ENCODE results near the gene SEMA3C.

SEMA3C gene

GRCh38 chr7:80773787-80774508 lies 144.9 kb downstream of the SEMA3C start:
- DNase-seq = no peak

- no peak for DNase-seq
Observed at GRCh38 chr7:80772347-80772993, 146.4 kb downstream of the SEMA3C start.

GRCh38 chr7:80771523-80771922 lies 147.3 kb downstream of the SEMA3C start:
- no peak for DNase-seq

DNA sequence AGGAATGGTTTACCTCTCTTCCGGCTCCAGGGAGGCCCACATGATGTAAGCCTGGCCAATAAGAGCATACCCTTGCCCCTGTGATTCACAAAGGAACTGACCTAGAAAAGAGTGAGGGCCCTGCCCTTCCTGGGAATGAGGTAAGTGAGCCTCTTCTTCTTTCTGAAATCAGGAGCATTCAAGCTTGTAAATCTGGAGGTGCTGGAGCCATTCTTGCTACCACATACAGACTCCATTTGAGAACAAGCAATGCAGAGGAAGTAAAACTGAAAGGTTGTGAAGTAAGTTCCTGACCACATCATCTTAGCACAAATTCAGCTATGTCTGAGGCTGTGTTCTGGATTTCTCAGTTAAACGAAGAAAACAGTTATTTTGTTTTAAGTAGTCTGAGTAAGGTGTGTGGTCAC lies 148.2 kb downstream of the SEMA3C start:
- no peak for DNase-seq

- DNase-seq = no peak
Observed at GRCh38 chr7:80770061-80770460, 148.8 kb downstream of the SEMA3C start.

DNA sequence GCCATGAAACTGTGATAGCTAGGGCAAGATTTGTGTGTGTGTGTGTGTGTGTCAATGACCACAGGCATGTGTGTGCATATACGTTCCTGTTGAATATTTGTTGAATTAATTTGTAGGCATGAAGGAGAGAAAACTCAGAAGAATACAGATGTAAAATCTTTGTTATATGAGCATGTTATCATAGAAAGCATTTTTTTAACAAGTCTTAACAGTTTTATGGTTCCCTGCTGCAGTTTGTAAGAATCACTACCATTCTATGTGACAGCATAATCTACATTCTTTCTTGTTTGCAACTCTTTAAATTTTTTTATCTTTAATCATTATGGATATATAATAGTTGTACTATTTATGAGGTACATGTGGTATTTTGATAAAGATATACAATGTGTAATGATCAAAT lies 150.1 kb downstream of the SEMA3C start:
- DNase-seq = no peak

GRCh38 chr7:80767654-80768053 lies 151.2 kb downstream of the SEMA3C start:
- no peak for DNase-seq

DNA sequence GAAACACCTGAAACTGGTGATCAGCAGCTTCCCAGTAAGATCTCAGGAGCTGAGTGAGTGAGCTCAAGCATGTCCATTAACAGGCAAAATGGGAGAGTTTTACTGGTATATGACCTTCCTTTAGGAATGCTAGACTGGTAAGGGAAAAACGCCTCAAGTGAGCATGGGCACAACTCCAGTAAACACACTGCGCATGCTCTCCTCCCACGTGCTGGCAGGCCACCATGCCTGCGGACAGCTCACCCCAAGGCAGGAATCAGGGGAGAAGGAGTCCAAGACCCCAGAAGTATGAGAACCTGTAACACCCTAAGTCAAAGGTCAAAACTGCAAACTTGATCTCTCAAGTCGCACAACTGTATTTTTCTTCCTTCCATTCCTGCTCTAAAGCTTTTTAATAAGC lies 152.1 kb downstream of the SEMA3C start:
- DNase-seq = no peak

DNA sequence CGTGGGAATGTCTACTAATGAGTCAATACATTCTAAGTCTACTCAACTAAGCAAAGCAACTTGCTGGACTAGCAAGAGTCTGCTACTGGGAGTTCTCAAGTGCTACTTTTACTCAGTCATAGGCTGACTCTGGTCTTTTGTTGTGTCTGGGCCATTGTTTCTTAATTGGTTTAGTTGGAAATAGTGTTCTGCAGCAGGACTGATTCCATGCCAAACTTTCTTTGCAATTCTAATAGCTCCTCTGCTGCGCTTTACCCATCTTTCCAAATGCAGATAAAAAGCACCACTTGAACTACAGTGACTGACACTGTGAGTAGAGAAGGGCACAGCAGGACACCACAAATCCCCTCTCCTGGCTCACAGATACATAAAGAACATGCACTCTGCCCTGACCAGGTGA lies 154.7 kb downstream of the SEMA3C start:
- no peak for DNase-seq

GRCh38 chr7:80763704-80764103 lies 155.1 kb downstream of the SEMA3C start:
- no peak for DNase-seq

GRCh38 chr7:80763289-80763688 lies 155.6 kb downstream of the SEMA3C start:
- no peak for DNase-seq

- no peak for DNase-seq
Observed at GRCh38 chr7:80760292-80760691, 158.6 kb downstream of the SEMA3C start.

DNA sequence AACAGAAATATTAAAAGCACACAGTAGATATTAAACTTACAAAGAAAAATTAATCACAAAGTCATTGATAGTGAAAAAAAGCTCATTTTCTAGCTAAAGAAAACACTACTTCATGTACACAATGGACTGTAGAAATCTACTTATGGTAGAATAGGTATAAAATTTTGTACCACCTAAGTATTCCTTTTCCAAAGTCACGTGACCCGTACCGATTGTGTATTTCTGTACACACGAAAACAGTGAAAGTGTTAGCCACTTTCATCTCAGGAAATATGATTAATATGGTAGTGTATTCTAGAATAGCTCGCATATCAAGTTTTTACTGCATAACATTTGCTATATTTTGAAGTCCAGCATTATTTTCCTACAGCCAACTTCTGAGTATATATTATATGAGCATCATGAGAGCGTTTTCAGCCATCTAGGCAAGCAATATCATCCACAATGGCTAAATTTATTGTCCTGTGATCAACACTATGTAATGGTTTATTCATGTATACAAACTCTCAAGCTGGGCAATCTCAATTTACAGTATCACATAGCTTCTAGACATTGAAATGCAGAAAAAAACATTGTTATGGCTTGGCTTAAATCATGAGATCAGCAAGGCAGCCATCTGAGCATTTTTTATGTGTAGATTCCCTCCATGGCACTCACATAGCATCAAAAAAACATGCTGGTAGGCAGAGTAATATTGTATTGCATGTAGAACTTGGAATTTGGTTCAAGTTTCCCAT lies 165.7 kb downstream of the SEMA3C start:
- DNase-seq = no peak

DNA sequence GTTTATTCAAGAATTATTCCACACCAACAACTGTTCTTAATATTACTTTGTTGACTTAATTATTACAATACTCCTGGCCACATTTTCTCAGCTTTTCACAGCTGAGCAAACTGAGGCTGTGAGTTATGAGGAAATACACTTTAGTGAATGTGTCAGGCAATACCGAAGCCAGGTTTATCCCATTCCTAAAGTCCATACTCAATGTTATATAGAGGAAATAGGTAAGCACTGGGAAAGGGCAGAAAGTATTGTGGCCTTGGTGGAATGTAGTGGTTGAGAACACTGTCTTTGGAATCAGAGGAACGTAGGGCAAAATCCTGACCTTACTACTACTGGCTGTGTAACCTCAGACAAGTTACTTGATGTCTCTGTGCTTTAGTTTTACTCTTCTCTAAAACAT lies 169.6 kb downstream of the SEMA3C start:
- no peak for DNase-seq

GRCh38 chr7:80748363-80749042 lies 170.3 kb downstream of the SEMA3C start:
- DNase-seq = no peak

GRCh38 chr7:80740778-80741545 lies 177.9 kb downstream of the SEMA3C start:
- DNase-seq = no peak

- DNase-seq = no peak
Observed at GRCh38 chr7:80736371-80737125, 182.3 kb downstream of the SEMA3C start.

GRCh38 chr7:80735330-80735729 lies 183.5 kb downstream of the SEMA3C start:
- no peak for DNase-seq

DNA sequence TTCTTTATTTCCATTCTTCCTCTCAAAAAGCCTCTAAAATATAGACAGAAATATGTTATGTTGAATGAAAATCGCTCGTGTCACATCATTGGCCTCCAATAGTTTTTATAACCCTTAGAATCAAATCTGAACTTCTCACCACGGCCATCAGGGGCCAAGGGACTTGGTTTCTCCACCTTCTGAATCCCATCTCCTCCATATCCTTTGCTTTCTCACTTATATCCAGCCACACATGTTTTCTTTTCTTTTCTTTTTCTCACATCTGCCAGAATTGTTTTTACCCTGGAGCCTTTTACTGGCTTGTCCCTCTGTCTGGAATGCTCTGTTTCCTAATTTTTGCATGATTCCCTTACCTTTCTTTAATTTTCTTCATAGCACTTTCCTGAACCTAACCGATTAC lies 184.8 kb downstream of the SEMA3C start:
- no peak for DNase-seq

- DNase-seq = no peak
Observed at GRCh38 chr7:80733333-80733915, 185.4 kb downstream of the SEMA3C start.

DNA sequence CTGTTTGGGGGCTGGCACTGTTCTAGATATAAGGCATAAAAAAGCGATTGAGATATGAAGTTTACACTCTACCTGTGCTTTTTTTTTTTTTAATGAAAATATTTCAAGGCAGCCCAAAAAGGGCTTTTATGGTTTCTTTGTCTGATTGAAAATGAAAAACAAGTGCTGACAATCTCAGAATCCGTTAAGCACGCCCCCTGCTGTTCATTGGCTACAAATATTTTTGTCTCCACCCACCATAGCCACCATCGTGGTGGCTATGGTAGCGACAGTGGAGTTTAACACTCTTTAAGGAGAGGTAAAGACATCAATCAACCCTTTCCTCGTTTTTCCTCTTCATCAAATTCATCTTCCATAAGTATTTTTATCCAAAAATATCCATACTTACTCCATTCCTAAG lies 186.2 kb downstream of the SEMA3C start:
- DNase-seq = no peak

- DNase-seq = no peak
Observed at GRCh38 chr7:80731281-80731680, 187.6 kb downstream of the SEMA3C start.
